Mesothelial cell of epicardium (in vitro differentiated cells): Measurements from ENCODE around the gene RAB8B. TPM values are rescaled to one million over a fixed set of nuclear protein-coding genes. Genes with fewer than 3 reads are reported as not detected.

Source experiments
- DNase-seq, 2 experiments: peaks; one replicate each; pipeline ENCODE4 v3.0.0; 2021; ENCODE audit warnings: low spot score in 2 of 2; ENCODE audit not compliant: unreplicated experiment in 2 of 2
- H3K27ac Mint-ChIP-seq: 2 replicates; pipeline ENCODE4 v1.8.0; 2021; ENCODE audit warnings: mixed read lengths
- H3K27me3 Mint-ChIP-seq: 2 replicates; pipeline ENCODE4 v1.8.0; 2021; ENCODE audit warnings: low read depth, mixed read lengths
- H3K36me3 Mint-ChIP-seq: 2 replicates; pipeline ENCODE4 v1.8.0; 2021; ENCODE audit warnings: mixed read lengths
- H3K4me1 Mint-ChIP-seq: 2 replicates; pipeline ENCODE4 v1.8.0; 2021; ENCODE audit warnings: mixed read lengths
- H3K4me3 Mint-ChIP-seq: 2 replicates; pipeline ENCODE4 v1.8.0; 2021; ENCODE audit warnings: mild to moderate bottlenecking, moderate library complexity, mixed read lengths
- H3K9me3 Mint-ChIP-seq: 2 replicates; pipeline ENCODE4 v1.8.0; 2021; ENCODE audit warnings: mixed read lengths
- total RNA-seq: library from RNA; stranded (reverse); gene quantifications from 3 replicates; pipeline ENCODE4 v1.2.1, GENCODE V29; 2021
- TF ChIP-seq, protein P1 (sequence below): fragments of 200-600 bp; sonication (generic); IDR thresholded peaks from one replicate; pipeline ENCODE4 v1.5.0; 2021; ENCODE audit warnings: antibody characterized with exemption; ENCODE audit not compliant: unreplicated experiment

The RAB8B gene
- total RNA-seq, 1 donor from 2014 or later = 20.2 TPM

DNA sequence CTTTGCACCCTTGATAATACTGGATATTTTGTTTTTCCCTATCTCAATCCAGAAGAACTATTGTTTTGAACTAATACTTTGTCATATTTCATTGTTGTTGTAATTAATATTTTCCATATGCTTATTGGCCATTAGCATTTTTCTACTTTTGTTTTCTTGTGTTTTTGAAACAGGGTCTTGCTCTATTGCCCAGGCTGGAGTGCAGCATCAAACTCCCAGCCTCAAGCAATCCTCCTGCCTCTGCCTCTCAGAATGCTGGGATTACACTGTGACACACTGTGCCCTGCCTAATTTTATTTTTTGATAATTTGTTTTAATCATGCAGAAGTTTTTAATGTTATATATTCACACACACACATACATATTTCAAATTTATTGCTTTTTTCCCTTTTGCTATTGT, 28.8 kb upstream of the RAB8B start:
- H3K4me1 Mint-ChIP-seq = peaks cover 5% of the 10 kb centered on the region

GRCh38 chr15:63163217-63163616, 26.2 kb upstream of the RAB8B start:
- no peaks in the 10 kb centered on the region for H3K4me1 Mint-ChIP-seq
- peaks cover 3% of the 10 kb centered on the region for H3K36me3 Mint-ChIP-seq
- H3K9me3 Mint-ChIP-seq = peaks cover 3% of the 10 kb centered on the region
- H3K27ac Mint-ChIP-seq = no peak overlapping the region
- no peaks in the 10 kb centered on the region for H3K27me3 Mint-ChIP-seq
- DNase-seq = no peak
- no peak overlapping the region for H3K4me3 Mint-ChIP-seq
- TF ChIP-seq, protein P1, sequence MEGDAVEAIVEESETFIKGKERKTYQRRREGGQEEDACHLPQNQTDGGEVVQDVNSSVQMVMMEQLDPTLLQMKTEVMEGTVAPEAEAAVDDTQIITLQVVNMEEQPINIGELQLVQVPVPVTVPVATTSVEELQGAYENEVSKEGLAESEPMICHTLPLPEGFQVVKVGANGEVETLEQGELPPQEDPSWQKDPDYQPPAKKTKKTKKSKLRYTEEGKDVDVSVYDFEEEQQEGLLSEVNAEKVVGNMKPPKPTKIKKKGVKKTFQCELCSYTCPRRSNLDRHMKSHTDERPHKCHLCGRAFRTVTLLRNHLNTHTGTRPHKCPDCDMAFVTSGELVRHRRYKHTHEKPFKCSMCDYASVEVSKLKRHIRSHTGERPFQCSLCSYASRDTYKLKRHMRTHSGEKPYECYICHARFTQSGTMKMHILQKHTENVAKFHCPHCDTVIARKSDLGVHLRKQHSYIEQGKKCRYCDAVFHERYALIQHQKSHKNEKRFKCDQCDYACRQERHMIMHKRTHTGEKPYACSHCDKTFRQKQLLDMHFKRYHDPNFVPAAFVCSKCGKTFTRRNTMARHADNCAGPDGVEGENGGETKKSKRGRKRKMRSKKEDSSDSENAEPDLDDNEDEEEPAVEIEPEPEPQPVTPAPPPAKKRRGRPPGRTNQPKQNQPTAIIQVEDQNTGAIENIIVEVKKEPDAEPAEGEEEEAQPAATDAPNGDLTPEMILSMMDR = no peak

More for the DNA sequence above, 28.8 kb upstream of the RAB8B start:
- no peak overlapping the region for H3K4me3 Mint-ChIP-seq
- peaks cover 3% of the 10 kb centered on the region for H3K9me3 Mint-ChIP-seq
- H3K36me3 Mint-ChIP-seq = peaks cover 3% of the 10 kb centered on the region
- TF ChIP-seq, protein P1 = no peak
- H3K27me3 Mint-ChIP-seq = no peaks in the 10 kb centered on the region
- H3K27ac Mint-ChIP-seq = no peak overlapping the region
- DNase-seq = no peak

DNA sequence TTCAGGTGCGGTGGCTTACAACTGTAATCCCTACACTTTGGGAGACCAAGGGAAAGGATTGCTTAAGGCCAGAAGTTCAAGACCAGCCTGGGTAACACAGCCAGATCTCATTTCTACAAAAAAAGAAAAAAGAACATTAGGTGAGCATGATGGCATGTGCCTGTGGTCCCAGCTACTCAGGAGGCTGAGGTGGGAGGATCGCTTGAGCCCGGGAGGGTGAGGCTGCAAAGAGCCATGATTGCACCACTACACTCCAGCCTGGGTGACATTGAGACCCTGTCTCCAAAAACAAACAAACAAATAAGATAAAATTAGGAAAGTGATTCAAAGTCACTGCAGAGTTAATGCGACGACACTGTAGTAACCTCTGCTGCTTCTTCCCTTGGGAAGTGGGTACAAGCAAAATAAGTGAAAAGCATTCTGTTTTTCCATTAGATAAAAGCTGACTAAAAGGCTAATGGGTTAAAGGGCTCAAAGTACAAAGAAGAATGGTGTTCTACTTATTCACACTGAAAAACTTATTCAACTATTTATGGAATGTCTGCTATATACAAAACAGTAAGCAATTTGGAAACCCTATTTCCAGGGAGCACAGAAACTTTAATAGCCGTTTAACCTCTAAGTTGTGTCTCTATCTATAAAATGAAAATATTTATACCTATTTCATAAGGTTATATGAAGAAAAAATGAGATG, 24.1 kb upstream of the RAB8B start:
- no peak overlapping the region for H3K27ac Mint-ChIP-seq
- H3K4me1 Mint-ChIP-seq = no peaks in the 10 kb centered on the region

GRCh38 chr15:63166219-63166618, 23.2 kb upstream of the RAB8B start:
- Mint-ChIP-seq H3K9me3 (no peaks in the 10 kb centered on the region), H3K4me1 (no peaks in the 10 kb centered on the region), H3K27ac (no peak overlapping the region), H3K27me3 (no peaks in the 10 kb centered on the region), H3K4me3 (no peak overlapping the region), H3K36me3 (no peaks in the 10 kb centered on the region)
- TF ChIP-seq, protein P1 = no peak
- no peak for DNase-seq

More for the DNA sequence above, 24.1 kb upstream of the RAB8B start:
- Mint-ChIP-seq H3K9me3 (no peaks in the 10 kb centered on the region), H3K36me3 (no peaks in the 10 kb centered on the region), H3K27me3 (no peaks in the 10 kb centered on the region), H3K4me3 (no peak overlapping the region)
- TF ChIP-seq, protein P1 = no peak
- no peak for DNase-seq

- Mint-ChIP-seq H3K9me3 (no peaks in the 10 kb centered on the region), H3K4me3 (no peak overlapping the region), H3K27ac (no peak overlapping the region), H3K36me3 (no peaks in the 10 kb centered on the region), H3K27me3 (no peaks in the 10 kb centered on the region), H3K4me1 (no peaks in the 10 kb centered on the region)
- DNase-seq = no peak
- TF ChIP-seq, protein P1 = no peak
Measured at GRCh38 chr15:63169788-63170187, 19.6 kb upstream of the RAB8B start.
